Breast epithelium (tissue), 4 donors: Measurements from ENCODE around the gene SCART1. TPM values are rescaled to one million over a fixed set of nuclear protein-coding genes. Genes with fewer than 3 reads are reported as not detected.

Experiments used
- DNase-seq, 2 donors: peaks; one replicate each; pipeline ENCODE4 v3.0.0-alpha.2; 2019; ENCODE audit warnings: low spot score in 2 of 2
- H3K27ac ChIP-seq, 2 donors: fragments of 200-600 bp; sonication (generic) in 1 of 2; one replicate each; pipeline ENCODE4 v1.5.1; 2016 to 2019; ENCODE audit warnings: mild to moderate bottlenecking in 1 of 2
- H3K27me3 ChIP-seq, 2 donors: fragments of 200-600 bp; sonication (generic) in 1 of 2; one replicate each; pipeline versions ENCODE4 v1.5.1 to v1.6.0; 2017 to 2019; ENCODE audit warnings: control low read depth in 1 of 2, mild to moderate bottlenecking in 1 of 2
- H3K36me3 ChIP-seq: fragments of 200-600 bp; one replicate; pipeline ENCODE4 v1.5.1; 2019
- H3K4me1 ChIP-seq, 2 donors: fragments of 200-600 bp; sonication (generic); one replicate each; pipeline ENCODE4 v1.5.1; 2016 to 2019; ENCODE audit warnings: control low read depth in 1 of 2
- H3K4me3 ChIP-seq, 3 donors: fragments of 200-600 bp; sonication (generic); 1 replicate in 2 of 3; 2 replicates in 1 of 3; pipeline ENCODE4 v1.5.1; 2016 to 2019; ENCODE audit warnings: mild to moderate bottlenecking in 3 of 3, moderate library complexity in 2 of 3
- H3K9me3 ChIP-seq, 2 donors: fragments of 200-600 bp; sonication (generic) in 1 of 2; one replicate each; pipeline ENCODE4 v1.5.1; 2016 to 2019; ENCODE audit warnings: control low read depth in 1 of 2
- POLR2A ChIP-seq: fragments of 450-650 bp; IDR thresholded peaks from one replicate; pipeline ENCODE4 v1.6.1; 2016; ENCODE audit warnings: antibody characterized with exemption, mild to moderate bottlenecking, moderate library complexity
- POLR2AphosphoS5 ChIP-seq, 3 donors: sonication (generic); formaldehyde crosslinking; IDR thresholded peaks; one replicate each; pipeline ENCODE4 v1.6.1; 2017; ENCODE audit warnings: antibody characterized with exemption in 3 of 3
- intact Hi-C: fragments of 100-400 bp; cut with DNase I; formaldehyde crosslinking; loops from one replicate; pipeline ENCODE4 v1.15.1; 2023; ENCODE audit warnings: low total_unique reads
- total RNA-seq, 3 donors: library from RNA; depleted of rRNA; stranded (reverse); fragments of >200 nt; gene quantifications; one replicate each; pipeline ENCODE4 v1.1.0, GENCODE V29; 2016
- TF ChIP-seq, protein P1 (sequence below), 3 donors: fragments of 450-650 bp; IDR thresholded peaks; one replicate each; pipeline ENCODE4 v1.5.1; 2016 to 2017; ENCODE audit warnings: antibody characterized with exemption in 3 of 3, mild to moderate bottlenecking in 3 of 3, moderate library complexity in 3 of 3

SCART1 gene
- total RNA-seq, 3 donors from 2014 or later = 1.4 to 3.7 (median 2.9) TPM

DNA sequence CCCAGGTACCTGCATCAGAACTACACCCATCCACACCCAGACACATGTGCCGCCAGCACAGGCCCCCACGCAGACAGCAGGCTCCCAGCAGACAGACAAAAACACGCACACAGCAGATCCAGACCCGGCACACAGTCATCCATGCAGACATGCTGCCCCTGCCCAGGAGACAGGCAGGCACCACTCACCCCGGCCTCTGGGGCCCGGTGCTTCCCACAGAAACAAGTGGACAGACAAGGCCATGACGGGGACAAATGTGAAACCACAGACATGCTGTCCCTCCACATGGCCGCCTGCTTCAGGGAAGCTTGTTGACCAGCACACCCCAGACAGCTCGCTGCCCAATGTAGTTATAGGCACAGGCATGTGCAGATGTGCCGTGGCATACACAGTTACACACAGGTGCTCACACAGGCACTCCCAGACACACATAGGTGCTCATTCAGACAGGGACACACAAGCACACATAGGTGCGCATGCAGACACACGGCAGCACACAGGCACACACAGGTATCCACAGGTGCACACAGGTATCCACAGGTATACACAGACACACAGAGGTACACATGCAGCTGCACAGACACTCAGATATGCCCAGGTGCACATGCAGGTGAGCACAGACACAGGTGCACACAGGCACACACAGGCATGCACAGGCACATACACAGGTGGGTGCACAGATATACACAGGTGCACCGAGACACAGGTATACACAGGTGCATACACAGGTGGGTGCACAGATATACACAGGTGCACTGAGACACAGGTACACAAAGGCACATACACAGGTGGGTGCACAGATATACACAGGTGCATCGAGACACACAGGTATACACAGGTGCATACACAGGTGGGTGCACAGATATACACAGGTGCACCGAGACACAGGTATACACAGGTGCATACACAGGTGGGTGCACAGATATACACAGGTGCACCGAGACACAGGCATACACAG, 10.5 kb upstream of the SCART1 start:
- Histone ChIP-seq H3K9me3 (peaks cover 27 to 33% of the 10 kb centered on the region in 2 donors), H3K27me3 (no peaks in the 10 kb centered on the region), H3K27ac (no peak overlapping the region), H3K4me1 (no peaks in the 10 kb centered on the region), H3K4me3 (no peak overlapping the region), H3K36me3 (no peaks in the 10 kb centered on the region)
- intact Hi-C loops = no loop called here
- TF ChIP-seq, protein P1, sequence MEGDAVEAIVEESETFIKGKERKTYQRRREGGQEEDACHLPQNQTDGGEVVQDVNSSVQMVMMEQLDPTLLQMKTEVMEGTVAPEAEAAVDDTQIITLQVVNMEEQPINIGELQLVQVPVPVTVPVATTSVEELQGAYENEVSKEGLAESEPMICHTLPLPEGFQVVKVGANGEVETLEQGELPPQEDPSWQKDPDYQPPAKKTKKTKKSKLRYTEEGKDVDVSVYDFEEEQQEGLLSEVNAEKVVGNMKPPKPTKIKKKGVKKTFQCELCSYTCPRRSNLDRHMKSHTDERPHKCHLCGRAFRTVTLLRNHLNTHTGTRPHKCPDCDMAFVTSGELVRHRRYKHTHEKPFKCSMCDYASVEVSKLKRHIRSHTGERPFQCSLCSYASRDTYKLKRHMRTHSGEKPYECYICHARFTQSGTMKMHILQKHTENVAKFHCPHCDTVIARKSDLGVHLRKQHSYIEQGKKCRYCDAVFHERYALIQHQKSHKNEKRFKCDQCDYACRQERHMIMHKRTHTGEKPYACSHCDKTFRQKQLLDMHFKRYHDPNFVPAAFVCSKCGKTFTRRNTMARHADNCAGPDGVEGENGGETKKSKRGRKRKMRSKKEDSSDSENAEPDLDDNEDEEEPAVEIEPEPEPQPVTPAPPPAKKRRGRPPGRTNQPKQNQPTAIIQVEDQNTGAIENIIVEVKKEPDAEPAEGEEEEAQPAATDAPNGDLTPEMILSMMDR (IDR thresholded peaks at IDR 0.05) = no peak
- TF ChIP-seq POLR2AphosphoS5 (IDR thresholded peaks at IDR 0.05) = no peak
- no peak for TF ChIP-seq POLR2A
- peak; percentile 11 to 33 for DNase-seq

DNA sequence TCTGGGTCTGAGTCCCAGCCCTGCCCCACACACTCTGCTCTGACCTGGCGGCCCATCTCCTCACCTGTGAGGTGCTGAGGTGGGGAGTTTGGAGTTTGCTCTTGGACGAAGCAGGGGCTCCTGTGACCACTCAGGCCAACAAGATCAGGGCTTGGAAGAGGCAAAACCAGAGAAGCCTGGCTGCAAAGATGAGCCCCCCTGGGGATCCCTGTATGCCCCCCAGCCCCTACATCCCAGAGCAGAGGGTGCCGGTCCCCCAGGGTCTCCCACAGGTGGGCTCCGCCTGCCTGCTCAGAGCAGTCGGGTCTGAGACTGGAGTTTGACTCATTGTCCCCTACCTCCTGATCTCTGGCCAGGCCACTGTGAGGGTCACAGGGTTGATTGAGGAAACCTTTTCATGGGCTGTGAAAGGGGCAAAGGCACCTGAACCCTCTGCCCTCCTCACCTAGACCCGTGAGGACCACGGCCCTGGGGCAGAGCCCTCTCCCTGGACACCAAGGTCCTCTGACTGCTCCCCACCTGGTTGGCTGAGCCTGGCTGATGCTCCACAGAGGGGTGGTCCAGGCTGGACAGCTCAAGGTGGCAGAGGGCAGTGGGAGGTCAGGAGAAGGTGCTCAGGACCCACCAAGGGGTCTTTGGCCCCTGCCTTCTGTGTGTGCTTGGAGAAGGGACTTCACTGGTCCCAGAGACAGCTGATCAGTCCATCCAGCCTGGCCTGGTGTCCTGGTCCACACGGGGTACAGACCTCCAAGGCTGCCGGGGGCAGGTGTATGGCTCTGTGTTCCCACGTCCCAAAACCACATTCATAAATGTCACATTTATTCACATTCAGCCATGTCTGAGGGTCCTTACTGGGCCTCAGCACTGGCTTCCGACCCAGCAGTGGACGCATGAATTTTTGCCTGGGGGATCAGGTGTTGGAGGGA, 9.1 kb upstream of the SCART1 start:
- Histone ChIP-seq H3K36me3 (no peaks in the 10 kb centered on the region), H3K4me1 (no peaks in the 10 kb centered on the region), H3K9me3 (peaks cover 36 to 40% of the 10 kb centered on the region in 2 donors), H3K27ac (no peak overlapping the region), H3K4me3 (no peak overlapping the region), H3K27me3 (no peaks in the 10 kb centered on the region)
- intact Hi-C loops = no loop called here
- TF ChIP-seq POLR2A (no peak), POLR2AphosphoS5 (IDR thresholded peaks at IDR 0.05) (no peak)
- TF ChIP-seq, protein P1 (IDR thresholded peaks at IDR 0.05) = no peak
- DNase-seq = peak in 1 of 2 donors; percentile 12

DNA sequence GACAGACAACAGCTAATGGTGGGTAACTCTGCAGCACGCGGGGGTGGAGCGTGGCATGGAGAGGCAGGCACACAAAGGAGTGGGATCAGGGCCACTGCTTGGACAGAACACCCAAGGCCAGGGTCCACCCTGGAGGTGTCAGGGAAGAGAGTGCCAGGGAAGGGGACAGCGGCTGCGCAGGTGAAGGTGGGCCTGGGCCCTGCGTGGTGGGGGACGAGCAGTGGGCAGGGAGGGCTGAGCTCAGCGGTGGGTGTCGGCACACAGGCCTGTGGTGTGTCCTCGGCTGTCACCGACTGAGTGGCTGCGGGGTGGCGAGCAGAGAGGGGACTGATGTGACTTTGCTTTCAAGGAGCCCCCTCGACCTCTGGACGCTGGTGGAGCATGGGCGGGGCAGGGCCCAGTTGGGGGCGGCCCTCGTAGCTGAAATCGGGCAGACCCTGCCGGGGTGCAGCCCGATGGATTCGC, 8.4 kb upstream of the SCART1 start:
- peak; percentile 11 to 48 for DNase-seq
- intact Hi-C loops = no loop called here

DNA sequence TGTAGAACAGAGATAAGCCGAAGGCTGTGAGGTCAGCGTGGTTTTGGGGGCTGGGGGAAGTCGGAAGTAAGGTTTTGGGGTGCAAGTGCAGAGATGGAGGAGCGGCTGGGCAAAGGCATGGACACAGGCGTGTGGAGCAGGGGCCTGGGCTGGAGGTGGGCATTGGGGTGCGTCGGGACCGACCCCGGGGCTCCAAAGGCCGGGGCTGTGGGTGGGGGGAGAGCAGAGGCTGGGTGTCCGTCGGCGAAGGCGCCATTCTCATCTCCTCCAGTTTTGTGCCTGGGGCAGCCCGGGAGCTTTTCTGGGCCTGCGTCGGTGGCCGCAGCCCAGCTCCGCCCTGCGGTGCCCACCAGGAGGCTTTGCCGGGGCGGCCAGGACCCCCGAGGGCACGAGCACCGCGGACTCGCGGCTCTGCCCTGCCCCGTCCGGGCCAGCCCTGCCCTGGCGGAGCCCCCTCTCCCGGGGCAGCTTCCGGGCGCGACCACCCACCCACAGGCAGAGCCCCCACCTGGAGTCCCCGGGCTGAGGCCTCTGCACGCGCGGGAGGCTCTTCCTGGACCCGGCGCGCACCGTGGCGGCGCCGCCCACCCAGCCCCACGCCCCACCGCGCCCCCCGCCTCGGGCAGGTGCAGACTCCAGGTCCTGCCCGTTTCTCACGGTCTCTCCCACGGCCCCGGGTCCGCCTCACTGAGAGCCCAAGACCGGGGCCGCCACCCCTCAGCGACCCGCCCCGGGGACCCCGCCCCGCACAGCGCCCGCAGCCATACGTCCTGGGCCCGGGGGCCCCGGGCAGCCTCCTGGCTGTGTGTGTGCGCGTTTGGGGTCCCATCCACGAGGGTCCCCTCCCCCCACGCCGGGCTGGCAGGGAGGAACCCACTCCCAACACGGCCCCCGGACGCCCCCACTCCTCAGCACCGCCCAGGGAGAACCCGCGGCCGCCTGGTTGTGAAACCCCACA, 7.7 kb upstream of the SCART1 start:
- intact Hi-C loops = no loop called here
- TF ChIP-seq POLR2A = no peak
- no peak for TF ChIP-seq POLR2AphosphoS5 (IDR thresholded peaks at IDR 0.05)
- TF ChIP-seq, protein P1 (IDR thresholded peaks at IDR 0.05) = no peak
- Histone ChIP-seq H3K9me3 (peaks cover 36 to 40% of the 10 kb centered on the region in 2 donors), H3K27ac (no peak overlapping the region), H3K27me3 (no peaks in the 10 kb centered on the region), H3K36me3 (no peaks in the 10 kb centered on the region), H3K4me3 (no peak overlapping the region), H3K4me1 (no peaks in the 10 kb centered on the region)
- no peak for DNase-seq

More for the DNA sequence above, 8.4 kb upstream of the SCART1 start:
- TF ChIP-seq POLR2A (no peak), POLR2AphosphoS5 (IDR thresholded peaks at IDR 0.05) (no peak)
- TF ChIP-seq, protein P1 (IDR thresholded peaks at IDR 0.05) = no peak
- Histone ChIP-seq H3K36me3 (no peaks in the 10 kb centered on the region), H3K9me3 (peaks cover 36 to 40% of the 10 kb centered on the region in 2 donors), H3K4me3 (no peak overlapping the region), H3K27ac (no peak overlapping the region), H3K4me1 (no peaks in the 10 kb centered on the region), H3K27me3 (no peaks in the 10 kb centered on the region)
